Posterior vena cava (tissue), 2 donors: Measurements from ENCODE around the gene CCAR1. TPM values are rescaled to one million over a fixed set of nuclear protein-coding genes. Genes with fewer than 3 reads are reported as not detected.
"Not testable (repeated sequence)": the region's sequence is repeated elsewhere in the genome, so short reads cannot be mapped to it uniquely, and the experiment has no call there.

ENCODE experiments used
- DNase-seq: peaks from one replicate; pipeline ENCODE4 v3.0.0-alpha.2; 2020; ENCODE audit warnings: low spot score
- intact Hi-C, 2 donors: fragments of 100-400 bp; cut with DNase I; formaldehyde crosslinking; loops; one replicate each; pipeline versions ENCODE4 v1.14.1 to v1.14.2; 2022 to 2023
- microRNA-seq, 2 donors: library from miRNA; unstranded; fragments of <30 nt; microRNA quantifications; one replicate each; pipeline ENCODE4 v1.2.0, GENCODE V29; 2020 to 2021; ENCODE audit warnings: borderline microRNAs expressed in 2 of 2
- total RNA-seq, 2 donors: library from RNA; stranded (reverse); fragmentation: NEBNext Ultra II Directional; extraction: Animal tissue kit (Norgen Biotek cat#: 25700); gene quantifications; one replicate each; pipeline ENCODE4 v1.2.1, GENCODE V29; 2021
- donor health status: DM: yes; HTN: yes; CAD: no.
- donor health status: DM: yes; HTN: yes; CAD: no.

CCAR1 gene
- total RNA-seq, 2 donors from 2014 or later: 45.2 to 49.3 TPM

DNA sequence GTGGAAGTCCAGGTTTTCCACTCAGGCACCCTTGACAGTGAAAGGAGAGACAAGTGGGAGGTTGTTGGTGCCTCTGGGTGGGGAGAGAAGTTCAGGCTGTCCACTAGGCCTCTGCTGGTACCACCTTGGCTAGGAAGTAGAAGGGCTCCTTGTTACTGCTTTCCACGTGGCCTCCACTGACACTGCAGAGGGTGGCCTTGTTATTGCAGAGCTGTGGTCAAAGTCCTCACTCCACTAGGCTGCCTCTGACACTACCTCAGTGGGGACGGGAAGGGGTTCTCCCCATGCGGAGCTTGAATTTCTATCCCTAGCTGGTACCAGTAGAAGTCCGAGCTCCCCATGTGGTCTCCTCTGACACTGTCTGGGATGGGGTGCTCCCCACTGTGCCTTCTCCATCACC, 91.4 kb downstream of the CCAR1 start:
- no peak for DNase-seq
- intact Hi-C loops: no loop called here

DNA sequence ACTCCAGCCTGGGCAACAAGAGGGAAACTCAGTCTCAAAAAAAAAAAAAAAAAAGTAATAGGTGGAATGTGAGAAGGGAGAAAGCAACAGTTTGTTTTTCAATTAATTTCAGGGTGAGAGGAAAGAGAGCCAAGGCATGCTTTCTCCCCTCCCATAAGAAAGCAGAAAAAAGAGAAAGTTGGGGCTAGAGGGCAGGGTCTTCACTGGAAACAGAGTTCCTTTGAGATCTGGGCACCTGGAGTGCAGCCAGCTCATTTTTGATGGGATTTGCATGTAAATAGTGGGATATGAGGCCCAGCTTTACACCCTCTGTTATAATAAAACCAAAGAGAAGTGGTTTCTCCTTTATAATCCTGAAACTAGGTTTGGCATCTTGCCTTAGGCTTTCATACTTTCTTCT, 92.5 kb downstream of the CCAR1 start:
- DNase-seq: no peak
- intact Hi-C loops: no loop called here

DNA sequence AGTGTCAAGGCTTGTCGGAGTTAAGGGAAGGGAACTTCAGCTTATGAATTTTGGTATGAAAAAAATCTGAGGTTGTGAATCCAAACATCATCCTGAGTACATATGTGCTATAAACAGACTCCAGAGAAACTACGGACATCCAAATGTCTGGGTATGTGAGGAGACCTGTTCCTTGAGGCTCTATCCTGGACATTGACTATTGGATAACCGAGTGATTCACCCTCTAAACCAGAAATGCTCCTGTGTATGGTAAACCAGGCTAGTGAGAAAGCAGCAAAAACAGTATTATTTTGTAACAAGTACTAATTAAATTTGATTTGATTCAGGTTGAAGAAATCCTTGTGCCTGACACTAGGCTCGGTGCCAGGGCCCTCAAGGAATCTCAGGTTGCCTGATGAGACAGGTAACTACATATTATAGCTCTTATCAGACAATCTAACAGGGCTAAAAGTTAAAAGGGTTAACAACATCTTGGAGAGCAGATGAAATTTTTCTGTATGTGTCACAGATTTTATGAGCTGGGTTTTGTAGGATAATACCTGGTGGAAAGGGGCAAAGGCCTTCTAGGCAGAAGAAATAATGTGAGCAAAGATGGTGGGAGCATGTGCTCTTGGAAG, 95.9 kb downstream of the CCAR1 start:
- intact Hi-C loops: no loop called here
- DNase-seq: no peak

DNA sequence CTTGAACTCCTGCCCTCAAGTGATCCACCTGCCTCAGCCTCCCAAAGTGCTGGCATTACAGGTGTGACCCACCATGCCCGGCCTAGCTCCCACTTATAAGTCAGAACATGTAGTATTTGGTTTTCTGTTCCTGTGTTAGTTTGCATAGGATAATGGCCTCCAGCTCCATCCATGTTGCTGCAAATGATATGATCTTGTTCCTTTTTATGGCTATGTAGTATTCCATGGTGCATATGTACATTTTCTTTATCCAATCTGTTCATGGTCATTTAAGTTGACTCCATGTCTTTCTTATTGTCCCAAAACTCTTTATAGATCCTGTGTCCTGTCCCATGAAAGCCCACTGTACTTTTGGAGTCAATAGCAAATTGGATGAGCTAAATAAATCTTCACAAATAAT, 99.3 kb downstream of the CCAR1 start:
- intact Hi-C loops: not testable (repeated sequence)

DNA sequence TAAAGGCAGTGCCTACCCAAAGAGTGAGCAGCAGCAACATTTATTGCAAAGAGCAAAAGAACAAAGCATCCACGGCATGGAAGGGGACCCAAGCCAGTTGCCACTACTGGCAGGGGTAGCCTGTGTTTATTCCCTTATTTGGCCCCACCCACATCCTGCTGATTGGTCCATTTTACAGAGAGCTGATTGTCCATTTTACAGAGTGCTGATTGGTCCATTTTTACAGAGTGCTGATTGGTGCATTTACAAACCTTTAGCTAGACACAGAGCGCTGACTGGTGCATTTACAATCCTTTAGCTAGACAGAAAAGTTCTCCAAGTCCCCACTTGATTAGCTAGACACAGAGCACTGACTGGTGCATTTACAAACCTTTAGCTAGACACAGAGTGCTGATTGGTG, 101.6 kb downstream of the CCAR1 start:
- intact Hi-C loops, DNase-seq: not testable (repeated sequence)

More for the DNA sequence above, 99.3 kb downstream of the CCAR1 start:
- not testable (repeated sequence) for DNase-seq

DNA sequence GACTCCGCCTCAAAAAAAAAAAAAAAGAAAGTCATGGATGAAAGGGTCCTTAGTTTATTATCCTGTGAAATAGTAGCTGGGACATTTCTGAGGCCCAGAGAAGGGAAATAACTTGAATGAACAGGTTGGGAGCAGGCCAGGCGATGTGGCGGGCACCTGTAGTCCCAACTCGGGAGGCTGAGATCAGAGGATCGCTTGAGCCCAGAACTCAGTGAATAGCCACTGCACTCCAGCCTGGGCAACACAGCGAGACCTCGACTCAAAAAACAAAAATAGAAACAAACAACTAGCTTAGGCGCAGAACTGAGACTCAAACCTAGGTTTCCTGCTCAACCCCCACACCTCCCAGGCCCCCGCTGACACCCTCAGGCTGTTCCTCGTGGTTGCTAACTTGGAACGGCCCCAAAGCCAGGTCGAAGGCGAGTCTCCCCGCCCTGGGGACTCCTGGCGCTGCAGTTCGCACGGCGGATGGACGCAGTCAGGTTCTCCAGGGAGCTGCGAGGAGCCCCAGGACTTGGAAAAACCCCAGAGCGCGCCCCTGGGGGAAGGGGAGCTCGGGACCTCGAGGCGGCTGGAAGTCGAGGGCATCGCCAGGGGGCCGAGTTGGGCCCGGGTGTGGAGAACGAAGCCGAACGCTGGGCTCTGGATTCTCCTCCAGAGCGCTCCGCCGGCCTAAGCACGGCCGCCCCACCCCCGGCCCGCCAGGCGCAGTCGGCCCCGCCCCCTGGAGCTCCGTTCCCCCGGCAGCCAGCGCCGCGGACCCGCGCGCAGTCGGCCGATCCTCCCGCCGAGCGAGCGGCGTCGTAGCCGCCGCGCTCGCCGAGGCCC, 105.9 kb downstream of the CCAR1 start, which contains the start of gene STOX1:
TSS of gene STOX1 (plus strand) at position 768 of the 828 bp plus-strand sequence. CDS start 93 bp downstream, outside the sequence.
- intact Hi-C loops: no loop called here
- DNase-seq: peak; percentile 82

DNA sequence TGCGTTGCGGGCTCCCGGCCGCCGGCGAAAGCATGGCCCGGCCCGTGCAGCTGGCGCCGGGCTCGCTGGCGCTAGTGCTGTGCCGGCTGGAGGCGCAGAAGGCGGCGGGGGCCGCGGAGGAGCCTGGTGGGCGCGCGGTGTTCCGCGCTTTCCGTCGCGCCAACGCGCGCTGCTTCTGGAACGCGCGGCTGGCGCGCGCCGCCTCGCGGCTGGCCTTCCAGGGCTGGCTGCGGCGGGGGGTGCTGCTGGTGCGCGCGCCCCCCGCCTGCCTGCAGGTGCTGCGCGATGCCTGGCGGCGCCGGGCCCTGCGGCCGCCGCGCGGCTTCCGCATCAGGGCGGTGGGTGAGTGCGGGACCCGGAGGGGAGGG, 106.5 kb downstream of the CCAR1 start:
- intact Hi-C loops, DNase-seq: not testable (repeated sequence)

DNA sequence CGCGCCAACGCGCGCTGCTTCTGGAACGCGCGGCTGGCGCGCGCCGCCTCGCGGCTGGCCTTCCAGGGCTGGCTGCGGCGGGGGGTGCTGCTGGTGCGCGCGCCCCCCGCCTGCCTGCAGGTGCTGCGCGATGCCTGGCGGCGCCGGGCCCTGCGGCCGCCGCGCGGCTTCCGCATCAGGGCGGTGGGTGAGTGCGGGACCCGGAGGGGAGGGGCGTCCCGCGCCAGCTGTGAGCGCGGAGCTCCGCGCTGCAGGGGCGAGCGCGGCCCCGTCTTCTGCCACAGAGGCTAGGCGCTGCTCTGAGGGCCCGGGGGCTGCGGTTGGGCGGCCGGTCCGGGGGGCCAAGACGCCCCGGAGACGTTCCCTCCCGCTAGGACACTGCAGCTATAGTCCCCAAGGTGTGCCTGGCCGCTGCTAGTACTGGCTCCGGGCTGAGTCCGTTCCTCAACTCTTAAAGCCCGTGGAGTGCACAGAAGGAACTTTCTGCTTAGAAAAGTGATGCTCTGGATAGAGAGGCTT, 107.1 kb downstream of the CCAR1 start:
- intact Hi-C loops, DNase-seq: not testable (repeated sequence)

DNA sequence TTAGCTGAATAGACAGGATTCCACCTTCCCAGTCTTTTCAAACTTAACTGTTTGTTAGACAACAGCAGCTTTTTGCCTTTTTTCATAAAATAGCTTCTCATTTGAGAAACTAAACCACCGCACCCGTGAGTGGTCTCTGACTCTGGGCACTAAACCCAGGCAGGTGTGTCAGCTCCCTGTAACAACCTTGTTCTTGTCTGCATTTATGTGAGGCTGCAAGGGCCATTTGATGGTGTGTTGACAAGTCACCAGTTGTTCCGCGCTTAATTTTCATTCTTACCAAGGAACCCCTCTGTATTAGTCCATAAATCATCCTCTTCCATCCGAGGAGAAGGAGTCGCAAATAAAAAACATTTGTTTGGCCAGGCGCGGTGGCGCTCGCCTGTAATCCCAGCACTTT, 107.8 kb downstream of the CCAR1 start:
- DNase-seq: no peak
- intact Hi-C loops: no loop called here

DNA sequence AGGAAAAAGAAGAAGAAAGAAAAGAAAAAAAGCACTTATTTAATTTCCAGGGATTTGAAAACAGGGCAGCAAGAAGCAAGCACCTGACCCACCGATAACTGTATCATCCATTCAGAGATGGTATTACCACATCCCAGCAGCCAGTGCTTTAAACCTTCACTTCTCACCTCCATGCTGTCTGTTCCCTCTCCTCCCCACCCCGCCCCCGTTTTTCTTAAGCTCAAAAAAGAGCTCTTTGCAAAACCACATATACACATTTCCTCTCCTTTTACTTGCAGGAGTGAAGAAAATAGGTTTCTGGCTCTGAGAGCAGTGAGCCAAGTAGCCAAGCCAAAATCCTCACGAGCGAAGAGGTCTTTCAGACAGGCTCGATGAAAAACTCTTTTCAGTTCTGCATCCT, 108.5 kb downstream of the CCAR1 start:
- DNase-seq: no peak
- intact Hi-C loops: no loop called here

DNA sequence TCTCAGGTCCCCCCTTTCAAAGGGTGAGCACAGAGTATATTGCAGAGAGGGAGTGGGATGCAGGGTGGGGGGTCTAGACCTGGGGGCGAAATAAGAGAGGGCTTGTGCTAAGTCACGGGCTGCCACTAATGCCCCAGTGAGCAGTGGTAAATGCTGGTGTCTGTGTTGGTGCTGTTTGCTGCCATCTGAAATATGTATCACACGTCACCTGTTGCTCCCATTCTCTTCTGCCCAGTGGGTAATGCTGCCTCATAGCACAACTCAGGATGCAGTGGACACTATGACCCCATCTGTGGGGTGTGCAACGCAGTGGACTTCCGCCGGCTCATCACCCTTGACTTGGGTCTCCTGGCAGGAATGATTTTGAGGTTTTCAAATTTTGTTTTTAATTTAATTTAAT, 108.9 kb downstream of the CCAR1 start:
- DNase-seq: no peak
- intact Hi-C loops: no loop called here

DNA sequence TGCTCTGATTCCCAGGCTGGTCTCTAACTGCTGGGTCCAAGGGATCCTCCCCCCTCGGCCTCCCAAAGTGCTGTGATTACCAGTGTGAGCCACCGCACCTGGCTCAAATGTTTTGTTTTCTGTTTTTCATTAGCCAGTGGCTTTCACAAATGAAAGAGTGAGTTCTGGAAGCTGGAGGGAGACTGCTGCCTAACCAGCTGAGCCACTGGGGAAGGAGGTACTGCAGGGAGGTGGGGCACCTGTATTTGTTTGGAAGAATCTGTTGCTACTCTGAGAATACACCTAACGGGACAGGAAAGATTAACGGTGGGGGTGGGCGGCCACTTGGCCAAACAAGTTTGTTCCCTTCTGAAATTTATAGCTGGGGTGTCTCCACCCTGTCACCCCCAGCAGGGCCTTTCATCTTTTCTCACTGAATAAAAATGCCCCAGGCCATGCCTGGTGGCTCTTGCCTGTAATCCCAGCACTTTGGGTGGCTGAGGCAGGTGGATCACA, 111.0 kb downstream of the CCAR1 start:
- intact Hi-C loops: no loop called here
- DNase-seq: no peak

DNA sequence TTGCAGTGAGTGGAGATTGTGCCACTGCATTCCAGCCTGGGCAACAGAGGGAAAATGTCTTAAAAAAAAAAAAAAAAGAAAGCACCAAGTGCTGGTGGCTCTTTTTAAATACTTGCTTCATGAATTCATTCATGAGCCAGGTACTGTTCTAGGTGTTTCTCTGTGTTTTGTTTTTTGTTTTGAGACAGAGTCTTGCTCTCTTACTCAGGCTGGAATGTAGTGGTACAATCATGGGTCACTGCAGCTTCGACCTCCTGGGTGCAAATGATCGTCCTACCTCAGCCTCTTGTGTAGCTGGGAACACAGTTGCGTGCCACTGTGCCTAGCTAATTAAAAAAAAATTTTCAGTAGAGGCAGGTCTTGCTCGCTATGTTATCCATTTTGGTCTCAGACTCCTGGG, 111.6 kb downstream of the CCAR1 start:
- DNase-seq: no peak
- intact Hi-C loops: no loop called here

DNA sequence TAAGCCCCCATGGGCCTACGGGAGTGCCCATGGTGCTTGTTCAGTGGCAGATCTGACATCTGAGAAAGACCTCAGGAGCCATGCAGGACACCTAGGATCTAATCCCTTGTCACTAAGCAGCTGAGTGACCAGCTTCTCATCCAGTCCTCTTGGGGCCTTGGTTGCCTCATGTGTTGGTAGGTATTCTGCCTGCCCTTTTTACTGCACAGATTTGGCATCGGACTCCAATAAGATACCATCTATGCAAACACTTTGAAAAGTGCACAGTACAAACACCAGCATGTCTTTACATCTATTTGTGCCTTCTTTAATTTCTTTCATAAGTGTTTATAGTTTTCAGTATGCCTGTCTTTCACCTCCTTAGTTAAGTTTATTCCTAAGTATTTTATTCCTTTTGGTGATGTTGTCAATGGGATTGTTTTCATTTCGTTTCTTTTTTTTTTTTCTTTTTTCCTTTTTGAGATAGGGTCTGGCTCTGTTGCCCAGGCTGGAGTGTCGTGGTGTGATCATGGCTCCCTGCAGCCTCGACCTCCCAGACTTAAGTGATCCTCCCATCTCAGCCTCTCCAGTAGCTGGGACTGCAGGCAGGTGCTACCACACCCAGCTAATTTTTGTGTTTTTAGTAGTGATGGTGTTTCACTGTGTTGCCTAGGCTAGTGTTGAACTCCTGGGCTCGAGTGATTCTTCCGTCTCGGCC, 116.7 kb downstream of the CCAR1 start:
- no peak for DNase-seq
- intact Hi-C loops: no loop called here

DNA sequence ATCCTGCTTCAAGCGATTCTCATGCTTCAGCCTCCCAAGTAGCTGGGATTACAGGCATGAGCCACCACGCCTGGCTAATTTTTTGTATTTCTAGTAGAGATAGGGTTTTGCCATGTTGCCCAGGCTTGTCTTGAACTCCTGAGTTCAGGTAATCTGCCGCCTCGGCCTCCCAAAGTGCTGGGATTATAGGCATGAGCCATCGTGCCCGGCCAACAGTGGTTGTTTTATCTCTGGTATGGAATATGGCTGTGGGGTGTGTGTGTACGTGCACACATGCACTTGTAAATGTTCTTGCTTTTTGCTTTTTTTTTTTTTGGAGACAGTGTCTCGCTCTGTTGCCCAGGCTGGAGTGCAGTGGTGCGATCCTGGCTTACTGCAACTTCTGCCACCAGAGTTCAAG, 119.6 kb downstream of the CCAR1 start:
- intact Hi-C loops, DNase-seq: not testable (repeated sequence)

Small RNA genes lying within 50 kb of the gene (microRNA-seq; reads per million reads assigned to microRNA genes)
- 0 reads per million in 2 donors for gene MIR1254-1

Other genes starting within 250 kb of the CCAR1 start
- 1 to 10 TPM; 1.7 to 2.0 TPM for gene DNA2, start 249.3 kb upstream of the CCAR1 start, total RNA-seq
- 10 to 100 TPM; 27.9 to 35.2 TPM for gene SLC25A16, start 193.7 kb upstream of the CCAR1 start, total RNA-seq
- gene TET1, start 160.9 kb upstream of the CCAR1 start, total RNA-seq: 1 to 10 TPM; 3.2 to 4.3 TPM
- gene STOX1, start 106.3 kb downstream of the CCAR1 start, total RNA-seq: under 1 TPM; 0.24 to 0.32 TPM
- 10 to 100 TPM; 39.3 to 45.6 TPM for gene DDX50, start 180.1 kb downstream of the CCAR1 start, total RNA-seq
- gene DDX21, start 234.9 kb downstream of the CCAR1 start, total RNA-seq: 10 to 100 TPM; 37.4 to 55.7 TPM